AG04449 (cell line): ENCODE measurements around the gene ADORA3.

Experiments
- CTCF ChIA-PET: fragments of 350-600 bp; formaldehyde crosslinking; extraction: SDS; loops from one replicate; lab custom pipeline; 2021; ENCODE audit warnings: antibody characterized with exemption; lab: Yijun Ruan, JAX
- POLR2A ChIA-PET: fragments of 400-600, 350-600 bp; formaldehyde crosslinking; extraction: SDS; loops from one replicate; lab custom pipeline; 2020; ENCODE audit warnings: antibody characterized with exemption, inconsistent platforms; lab: Yijun Ruan, JAX
- DNase-seq: peaks from one replicate; pipeline ENCODE4 v3.0.0-alpha.2; 2010; ENCODE audit warnings: low read depth, low spot score
- H3K4me3 ChIP-seq: 2 replicates; pipeline ENCODE4 v1.5.1; 2011; ENCODE audit warnings: low read depth, mild to moderate bottlenecking, control low read depth, low read length
- CTCF ChIP-seq: IDR thresholded peaks from one replicate; pipeline ENCODE4 v1.5.1; 2011; ENCODE audit warnings: mild to moderate bottlenecking, moderate library complexity, low read length, control low read depth, inconsistent platforms; ENCODE audit not compliant: insufficient read depth; ENCODE audit errors: missing control alignments

Gene ADORA3

GRCh38 chr1:111491070-111491469 lies 12.4 kb downstream of the ADORA3 start:
- DNase-seq: no peak
- no peak overlapping the region for H3K4me3 ChIP-seq
- ChIA-PET CTCF (interaction anchor here (0.6 to 4.3 kb wide), 6 partner anchors 7 to 282 kb away, joined by 3 to 25 read pairs (median 3); no protein-coding TSS in a partner anchor), POLR2A (no interaction called here)
- TF ChIP-seq CTCF: no peak

DNA sequence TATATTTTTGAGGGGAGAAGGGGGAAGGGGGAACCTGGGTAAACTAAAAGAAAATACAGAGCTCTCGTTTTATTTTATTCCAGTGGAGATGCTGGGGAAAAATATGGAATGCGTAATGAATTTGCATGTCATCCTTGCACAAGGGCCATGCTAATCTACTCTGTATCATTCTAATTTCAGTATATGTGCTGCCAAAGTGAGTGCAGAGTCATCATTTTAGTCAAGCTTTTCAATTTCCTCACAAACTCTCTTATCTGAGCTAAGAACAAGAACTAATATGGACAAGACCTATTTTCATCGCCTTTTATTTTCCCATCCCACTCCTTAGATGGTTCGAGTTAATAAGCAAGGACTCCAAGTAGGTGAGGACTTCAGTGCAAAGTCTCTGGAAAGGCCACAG lies 13.2 kb downstream of the ADORA3 start:
- DNase-seq: no peak
- POLR2A ChIA-PET: no interaction called here
- CTCF ChIA-PET: interaction anchor here (1.0 to 4.3 kb wide), 7 partner anchors 8 to 283 kb away, joined by 3 to 25 read pairs (median 5); partner anchors contain the start of genes ADORA3 and TMIGD3
- no peak overlapping the region for H3K4me3 ChIP-seq
- no peak for TF ChIP-seq CTCF

DNA sequence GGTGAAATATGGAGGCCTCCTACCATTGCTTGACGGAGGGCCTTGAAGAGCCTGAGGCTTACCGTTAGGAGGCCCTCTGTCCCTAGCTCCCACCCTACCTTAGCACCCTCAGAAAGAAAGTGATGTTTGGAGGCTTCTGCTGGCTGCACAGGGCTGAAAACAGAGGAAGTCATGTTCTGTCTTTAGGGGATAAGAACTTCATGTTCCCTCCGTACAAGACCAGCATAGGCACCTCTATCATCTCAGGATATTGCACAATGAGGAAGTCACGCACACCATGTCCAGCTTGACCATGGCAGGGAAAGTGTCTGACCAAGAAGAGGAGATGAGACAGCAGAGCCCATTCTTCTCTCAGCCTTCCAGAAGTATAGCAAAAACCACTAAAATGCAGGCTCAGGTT lies 13.8 kb downstream of the ADORA3 start:
- ChIA-PET POLR2A (no interaction called here), CTCF (interaction anchor here (1.0 to 4.3 kb wide), 6 partner anchors 8 to 258 kb away, joined by 3 to 25 read pairs (median 6); partner anchors contain the start of genes ADORA3 and TMIGD3)
- DNase-seq: no peak
- no peak overlapping the region for H3K4me3 ChIP-seq
- no peak for TF ChIP-seq CTCF

DNA sequence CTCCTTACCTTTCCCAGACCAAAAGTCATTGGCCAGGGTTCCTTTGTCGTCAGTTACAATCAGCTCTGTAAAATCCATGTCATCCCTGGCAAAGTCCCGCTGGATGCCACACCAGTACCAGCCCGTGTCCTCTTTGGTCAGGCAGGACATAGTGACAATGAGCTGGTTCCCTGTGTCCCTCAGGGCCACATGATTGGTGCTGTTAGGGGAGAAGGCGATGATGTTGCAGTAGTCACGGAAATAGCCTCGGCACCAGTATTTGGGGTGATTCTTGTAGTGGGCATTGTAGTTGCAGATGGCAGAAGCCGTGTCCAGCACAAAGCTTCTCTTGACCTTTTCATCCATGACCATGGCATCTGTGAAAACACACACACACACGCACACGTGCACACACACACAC lies 14.8 kb downstream of the ADORA3 start:
- H3K4me3 ChIP-seq: no peak overlapping the region
- TF ChIP-seq CTCF: no peak
- POLR2A ChIA-PET: no interaction called here
- no peak for DNase-seq
- CTCF ChIA-PET: interaction anchor here (0.8 to 4.3 kb wide), 6 partner anchors 8 to 226 kb away, joined by 3 to 25 read pairs (median 3); no protein-coding TSS in a partner anchor

- DNase-seq: no peak
- ChIA-PET CTCF (interaction anchor here (0.7 to 3.0 kb wide), 3 partner anchors 20 to 280 kb away, joined by 3 to 25 read pairs (median 3); no protein-coding TSS in a partner anchor), POLR2A (no interaction called here)
- no peak overlapping the region for H3K4me3 ChIP-seq
- no peak for TF ChIP-seq CTCF
Measured at GRCh38 chr1:111487133-111487532, 16.3 kb downstream of the ADORA3 start.

DNA sequence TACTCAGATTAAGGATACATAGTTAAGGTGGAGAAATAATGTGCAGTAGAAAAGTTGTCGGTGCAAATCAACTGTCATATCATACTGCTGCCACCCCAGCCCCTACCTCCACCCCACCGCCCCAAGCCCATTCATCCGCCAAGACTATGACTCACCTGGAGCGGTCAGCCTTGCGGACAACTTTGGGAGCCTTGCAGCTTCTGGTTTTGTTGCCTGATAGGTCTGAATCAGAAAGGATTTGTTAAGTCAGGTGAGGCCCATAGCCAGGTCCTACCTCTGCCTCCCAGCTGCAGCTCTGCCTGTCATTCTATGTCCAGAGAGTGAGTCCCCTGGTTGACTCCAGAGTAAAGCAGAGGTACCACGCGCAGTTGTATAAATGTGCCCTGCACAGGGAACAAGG lies 17.0 kb downstream of the ADORA3 start:
- no peak for TF ChIP-seq CTCF
- no peak overlapping the region for H3K4me3 ChIP-seq
- DNase-seq: no peak
- ChIA-PET POLR2A (no interaction called here), CTCF (interaction anchor here (1.0 to 3.0 kb wide), 3 partner anchors 11 to 228 kb away, joined by 3 to 25 read pairs (median 10); no protein-coding TSS in a partner anchor)
